HG02759 (cell line): ENCODE measurements around the gene SPRY4.
"Not testable (repeated sequence)": the region's sequence is repeated elsewhere in the genome, so short reads cannot be mapped to it uniquely, and the experiment has no call there.

ENCODE experiments used
- ATAC-seq: cut with Tn5 transposase; IDR thresholded peaks from one replicate; pipeline ENCODE4 v1.9.1; 2021; ENCODE audit warnings: mild to moderate bottlenecking, moderate library complexity; ENCODE audit not compliant: unreplicated experiment

Gene SPRY4

DNA sequence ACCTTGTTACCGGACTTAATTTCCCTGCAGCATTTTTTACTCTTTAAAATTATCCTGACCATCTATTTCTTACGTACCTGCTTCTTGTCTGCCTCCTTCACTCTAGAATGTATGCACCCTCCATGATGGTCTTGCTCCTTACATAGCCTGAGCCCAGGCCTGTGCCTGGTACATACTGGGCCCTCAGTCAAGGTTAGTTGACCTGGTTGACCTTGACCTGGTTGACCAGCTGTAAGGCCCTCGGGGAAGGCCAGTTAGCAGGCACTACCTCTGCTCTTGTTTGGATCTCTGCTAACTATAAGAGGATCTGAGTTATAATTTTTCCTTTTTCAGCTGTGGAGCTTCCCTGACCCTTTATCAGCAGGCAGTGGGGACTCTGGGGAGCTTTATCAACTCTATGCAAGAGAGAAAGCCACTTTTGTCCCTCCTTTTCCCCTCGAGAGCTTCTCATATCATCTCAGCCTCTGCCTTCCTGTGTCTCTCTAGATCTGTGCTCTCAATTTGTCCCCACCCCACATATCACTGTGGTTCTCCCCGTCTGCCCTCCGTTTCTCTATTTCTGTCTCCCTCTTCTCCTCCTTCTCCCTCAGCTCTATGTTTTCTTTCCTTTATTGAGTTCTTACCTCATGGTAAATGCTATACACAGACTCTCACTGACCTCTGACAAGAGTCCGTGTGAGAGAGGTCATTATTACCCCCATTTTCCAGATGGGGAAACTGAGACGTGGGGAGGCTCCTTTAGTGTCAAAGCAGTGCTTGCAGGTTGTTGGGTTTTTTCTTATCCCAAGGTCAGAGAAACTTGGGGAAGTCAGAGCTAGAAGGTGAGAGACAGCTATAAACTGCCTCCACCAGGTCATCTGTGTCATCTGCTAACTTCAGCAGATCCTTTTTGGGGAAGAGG, 28.6 kb downstream of the SPRY4 start:
- no peak for ATAC-seq

DNA sequence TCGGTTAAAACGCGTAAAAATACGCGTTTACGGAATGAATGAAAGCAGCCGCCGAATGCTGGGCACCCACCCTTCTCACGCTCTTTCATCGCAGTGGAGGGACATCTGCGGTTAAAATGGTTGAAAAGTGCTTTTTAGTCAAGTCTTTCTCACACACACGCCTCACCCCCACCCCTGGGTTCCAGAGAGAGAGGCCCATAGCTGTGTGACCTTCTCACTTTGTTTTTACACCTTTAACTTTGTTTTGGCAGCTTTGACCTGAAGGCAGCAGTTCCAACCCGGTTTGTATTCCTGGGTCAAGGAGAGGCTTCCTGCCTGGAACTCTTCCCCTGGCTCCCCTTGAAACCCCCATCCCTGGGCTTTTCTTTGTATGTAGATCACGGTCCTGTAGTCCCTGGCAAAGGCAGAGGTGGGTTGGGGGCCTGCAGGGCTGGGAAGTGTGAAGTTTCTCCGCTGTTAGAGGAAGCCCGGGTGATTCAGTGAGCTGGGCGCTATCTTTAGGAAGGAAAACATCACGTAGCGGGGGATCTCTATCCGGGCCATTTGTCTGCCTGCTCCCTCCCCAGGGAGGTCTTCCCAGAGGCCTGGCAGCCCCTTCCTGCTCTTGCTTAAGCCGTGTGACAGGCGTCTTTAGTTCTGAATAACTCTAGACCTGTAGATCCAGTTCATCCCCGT, 29.6 kb downstream of the SPRY4 start:
- ATAC-seq, result no peak

DNA sequence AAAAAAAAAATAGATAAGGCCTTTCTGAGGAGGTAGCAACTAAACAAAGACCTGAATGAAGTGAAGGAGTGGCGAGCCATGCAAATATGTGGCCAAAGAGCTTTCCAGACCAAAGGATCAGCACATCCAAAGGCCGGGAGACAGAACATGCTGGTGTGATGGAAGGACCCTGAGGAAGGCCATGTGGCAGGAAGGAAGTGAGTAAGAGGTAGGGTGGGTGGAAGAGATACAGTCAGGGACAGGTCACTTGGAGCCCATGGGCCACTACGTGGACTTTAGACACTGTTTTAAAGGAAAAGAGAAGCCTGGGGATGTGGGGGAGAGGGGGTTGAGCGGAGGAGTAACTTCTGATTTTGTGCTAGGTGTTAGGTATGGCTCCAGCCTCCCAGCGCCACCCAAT, 31.3 kb downstream of the SPRY4 start:
- ATAC-seq, result no peak

DNA sequence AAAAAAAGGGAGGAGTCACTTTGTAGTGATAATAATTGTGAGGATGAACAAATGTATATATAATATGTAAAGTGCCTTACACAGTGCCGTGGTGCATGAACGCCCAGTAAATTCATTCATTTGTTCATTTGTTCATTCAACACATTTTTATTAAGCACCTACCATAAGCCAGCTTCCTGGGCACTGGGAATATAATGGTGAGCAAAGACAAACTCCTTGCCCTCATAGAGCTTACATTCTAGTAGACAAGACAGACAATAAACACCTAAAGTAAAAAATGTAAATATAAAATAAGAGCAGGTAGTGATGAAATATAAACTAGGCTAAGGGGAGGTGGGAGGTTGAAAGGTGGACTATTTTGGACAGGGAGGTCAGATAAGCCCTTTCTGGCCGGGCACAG, 32.0 kb downstream of the SPRY4 start:
- no peak for ATAC-seq

DNA sequence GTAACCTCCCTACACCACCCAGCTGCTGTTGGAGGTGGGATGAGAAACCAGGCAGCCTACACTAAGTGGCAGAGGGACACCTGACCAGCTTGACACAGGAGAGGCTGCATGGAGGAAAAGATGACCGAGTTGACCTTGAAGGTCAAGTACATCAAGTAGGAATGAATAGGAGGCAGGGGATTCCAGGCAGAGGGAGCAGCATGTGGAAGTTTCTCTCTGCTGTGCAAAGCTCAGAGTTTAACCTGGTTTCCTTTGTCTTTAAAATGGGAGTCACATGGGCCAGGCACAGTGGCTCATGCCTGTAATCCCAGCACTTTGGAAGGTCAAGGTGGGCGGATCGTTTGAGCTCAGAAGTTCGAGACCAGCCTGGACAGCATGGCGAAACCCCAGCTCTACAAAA, 32.6 kb downstream of the SPRY4 start:
- no peak for ATAC-seq

DNA sequence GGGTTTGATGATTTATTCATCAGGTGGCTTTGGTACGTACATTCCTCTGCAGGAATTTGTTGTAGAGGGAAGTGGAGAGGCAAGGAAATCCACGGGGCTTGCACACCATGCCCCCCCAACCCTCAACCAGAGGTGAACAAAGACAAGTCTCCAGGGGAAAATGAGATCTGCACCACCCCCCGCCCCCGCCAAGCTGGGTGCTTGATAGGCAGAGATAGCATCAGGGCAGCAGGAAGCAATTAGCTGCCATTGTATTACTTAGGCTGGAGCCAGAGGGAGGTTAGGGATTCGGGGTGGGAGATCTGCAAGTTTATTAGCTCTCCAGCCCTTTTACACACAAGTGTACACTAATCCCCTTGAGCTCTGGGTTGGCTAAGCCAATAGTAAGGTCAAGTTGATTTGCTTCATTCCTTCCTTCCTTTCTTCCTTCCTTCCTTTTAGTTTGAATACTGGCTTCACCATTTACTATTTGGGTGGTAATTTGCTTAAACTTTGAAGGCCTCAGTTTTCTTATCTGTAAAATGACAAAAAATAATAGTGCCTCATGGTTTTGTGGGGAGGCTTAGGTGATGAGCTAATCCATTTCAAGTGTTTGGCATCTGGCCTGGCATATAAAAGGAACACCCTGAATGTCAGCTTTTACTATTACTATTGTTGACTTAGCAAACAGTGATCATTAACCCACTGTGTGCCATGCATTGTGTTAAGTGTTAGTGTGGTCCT, 34.1 kb downstream of the SPRY4 start:
- ATAC-seq, result no peak

DNA sequence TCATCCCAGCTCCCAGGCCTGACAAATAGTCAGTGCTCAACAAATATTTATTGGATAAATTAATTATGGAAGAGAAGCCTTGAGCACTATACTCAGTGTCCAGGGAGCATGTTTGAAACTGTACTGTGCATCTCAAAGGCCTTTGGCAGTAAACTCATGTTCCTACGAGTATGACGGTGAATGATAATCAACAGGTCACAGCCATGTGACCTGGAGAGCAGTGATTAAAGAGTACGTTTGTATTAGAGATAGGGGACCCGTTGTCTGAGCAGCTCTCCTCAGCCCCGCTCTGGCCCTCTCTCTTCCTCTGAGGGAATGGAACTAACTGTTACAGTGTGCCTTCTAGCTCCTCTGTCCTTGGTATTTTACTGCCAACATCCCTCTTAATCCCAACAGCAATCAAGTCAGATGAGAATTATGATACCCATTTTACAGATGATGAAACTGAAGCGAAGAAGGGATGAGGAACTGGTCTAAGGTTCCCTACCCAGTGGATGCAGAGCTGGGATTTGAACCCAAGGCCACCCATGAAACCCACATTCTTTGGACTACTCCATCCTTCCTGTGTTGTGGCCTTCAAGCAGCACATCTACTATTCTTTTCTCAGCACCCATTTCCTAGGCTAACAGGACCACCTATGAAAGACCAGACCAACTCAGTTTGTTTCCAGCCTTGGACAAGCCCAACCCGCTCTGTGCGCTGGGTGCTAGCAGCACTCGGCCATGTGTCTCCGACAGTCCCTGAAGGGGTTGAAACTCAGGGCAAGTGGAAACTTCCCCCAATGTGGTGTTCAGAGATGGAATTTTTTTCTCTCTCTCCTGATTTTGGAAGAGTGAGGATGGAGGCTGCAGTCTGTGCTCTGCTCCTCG, 34.9 kb downstream of the SPRY4 start:
- no peak for ATAC-seq

DNA sequence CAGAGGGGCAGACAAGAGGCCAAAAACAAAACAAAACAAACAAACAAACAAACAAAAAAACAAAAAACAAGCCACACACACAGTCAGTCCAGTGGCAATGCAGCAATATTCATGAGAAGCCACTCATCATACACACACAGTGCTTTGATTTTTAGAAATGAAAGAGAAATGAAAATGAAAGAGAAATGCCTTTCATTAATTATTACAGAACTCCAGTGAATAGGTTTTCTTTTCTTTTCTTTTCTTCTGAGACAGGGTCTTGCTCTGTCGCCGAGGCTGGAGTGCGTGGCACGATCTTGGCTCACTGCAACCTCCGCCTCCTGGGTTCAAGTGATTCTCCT, 36.9 kb downstream of the SPRY4 start:
- peak; percentile 67 for ATAC-seq

DNA sequence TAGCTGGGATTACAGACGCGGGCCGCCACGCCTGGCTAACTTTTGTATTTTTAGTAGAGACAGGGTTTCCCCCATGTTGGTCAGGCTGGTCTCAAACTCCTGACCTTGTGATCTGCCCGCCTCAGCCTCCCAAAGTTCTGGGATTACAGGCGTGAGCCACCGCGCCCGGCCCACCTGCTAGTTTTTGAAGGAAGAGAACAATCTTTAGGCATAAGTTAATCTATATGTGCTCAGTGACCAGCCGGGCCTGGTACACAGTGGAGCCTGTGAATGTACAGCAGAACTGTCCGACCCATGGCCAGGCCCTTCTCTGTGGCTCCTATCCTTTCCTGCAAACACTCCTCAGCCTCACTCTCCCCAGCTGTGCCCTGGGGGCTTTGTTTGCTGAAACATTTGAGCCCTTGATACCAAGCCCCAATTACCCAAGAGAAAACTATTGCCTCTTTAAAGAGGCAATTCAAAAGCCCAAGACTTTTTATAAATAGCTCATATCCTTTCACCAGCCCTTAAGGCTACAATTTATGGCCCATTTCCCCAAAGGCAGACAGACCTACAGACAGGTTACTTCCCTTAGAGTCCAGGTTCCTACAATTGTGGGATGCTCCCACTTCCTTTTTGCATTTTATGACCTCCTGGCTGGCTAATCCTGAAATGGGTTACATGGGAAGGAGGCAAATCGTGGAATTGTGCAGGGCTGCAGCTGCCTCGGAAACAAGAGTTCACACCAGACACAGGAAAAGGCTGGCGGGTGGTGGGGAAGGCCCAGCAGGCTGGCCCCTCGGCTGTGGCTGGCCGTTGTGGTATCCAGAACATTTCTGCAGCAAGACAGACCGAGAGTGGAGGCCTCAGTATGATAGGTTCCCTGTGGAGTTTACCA, 37.5 kb downstream of the SPRY4 start:
- ATAC-seq, result peak; percentile 74

DNA sequence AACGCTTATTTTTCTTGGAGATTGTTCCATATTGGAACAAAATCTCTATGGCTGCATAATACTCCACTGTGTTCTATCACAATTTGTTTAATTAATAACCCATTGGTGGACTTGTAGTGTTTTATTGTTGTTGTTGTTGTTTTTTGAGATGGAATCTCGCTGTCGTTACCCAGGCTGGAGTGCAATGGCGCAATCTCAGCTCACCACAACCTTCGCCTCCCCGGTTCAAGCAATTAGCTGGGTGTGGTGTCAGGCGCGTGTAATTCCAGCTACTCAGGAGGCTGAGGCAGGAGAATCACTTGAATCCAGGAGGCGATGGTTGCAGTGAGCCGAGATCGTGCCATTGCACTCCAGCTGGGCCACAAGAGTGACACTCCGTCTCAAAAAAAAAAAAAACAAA, 38.7 kb downstream of the SPRY4 start:
- ATAC-seq, result no peak

DNA sequence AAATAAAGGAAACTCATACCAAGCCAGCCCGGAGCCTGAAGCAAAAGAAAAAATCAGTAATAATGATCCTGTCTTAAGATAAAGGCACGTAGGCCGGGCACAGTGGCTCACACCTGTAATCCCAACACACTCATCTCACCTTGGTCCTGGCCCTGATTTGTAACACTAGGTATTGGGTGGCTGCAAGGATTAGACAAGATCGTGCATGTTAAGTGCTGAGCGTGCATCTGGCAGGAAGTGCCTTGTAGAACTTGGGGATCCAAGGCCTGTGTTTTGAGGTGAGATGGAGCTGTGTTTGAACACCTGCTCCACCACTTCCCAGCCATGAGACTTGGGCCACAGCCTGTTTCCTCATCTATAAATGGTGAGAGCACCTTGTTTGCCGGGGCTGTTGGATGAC, 41.5 kb downstream of the SPRY4 start:
- ATAC-seq, result no peak

DNA sequence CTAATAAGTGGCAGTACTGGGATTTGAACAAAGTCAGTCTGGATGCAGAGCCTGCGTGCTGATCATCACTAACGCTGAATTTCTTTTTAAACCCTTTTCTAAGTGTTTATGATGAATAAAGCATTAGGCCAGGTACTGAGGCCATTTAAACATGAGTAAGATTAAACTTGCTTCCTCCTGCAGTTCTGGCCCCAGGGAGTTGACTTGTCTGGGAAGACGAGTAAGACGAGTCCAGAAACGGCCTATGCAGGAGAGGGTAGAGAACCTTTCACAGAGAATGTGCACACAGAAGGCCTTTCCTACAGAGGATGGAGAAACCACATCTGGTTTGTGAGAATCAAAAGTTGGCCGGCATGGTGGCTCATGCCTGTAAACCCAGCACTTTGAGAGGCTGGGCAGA, 42.9 kb downstream of the SPRY4 start:
- ATAC-seq, result no peak

DNA sequence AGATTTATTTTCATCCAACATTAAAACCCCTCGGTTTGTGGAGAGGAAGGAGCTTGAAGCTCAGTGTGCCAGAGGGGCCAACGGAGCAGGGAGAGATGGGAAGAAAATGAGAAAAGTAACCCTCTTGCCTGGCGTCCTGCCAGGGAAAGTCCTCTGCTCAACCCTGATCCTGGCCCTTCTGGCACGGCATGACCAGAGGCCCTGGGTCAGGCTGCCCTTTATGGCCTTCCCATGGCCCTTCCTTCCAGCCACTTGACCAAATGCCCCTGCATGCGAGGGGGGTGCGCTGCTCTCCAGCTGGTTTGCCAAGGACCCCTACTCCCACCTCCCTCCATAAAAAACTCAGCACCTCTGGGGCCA, 43.8 kb downstream of the SPRY4 start:
- ATAC-seq, result no peak

DNA sequence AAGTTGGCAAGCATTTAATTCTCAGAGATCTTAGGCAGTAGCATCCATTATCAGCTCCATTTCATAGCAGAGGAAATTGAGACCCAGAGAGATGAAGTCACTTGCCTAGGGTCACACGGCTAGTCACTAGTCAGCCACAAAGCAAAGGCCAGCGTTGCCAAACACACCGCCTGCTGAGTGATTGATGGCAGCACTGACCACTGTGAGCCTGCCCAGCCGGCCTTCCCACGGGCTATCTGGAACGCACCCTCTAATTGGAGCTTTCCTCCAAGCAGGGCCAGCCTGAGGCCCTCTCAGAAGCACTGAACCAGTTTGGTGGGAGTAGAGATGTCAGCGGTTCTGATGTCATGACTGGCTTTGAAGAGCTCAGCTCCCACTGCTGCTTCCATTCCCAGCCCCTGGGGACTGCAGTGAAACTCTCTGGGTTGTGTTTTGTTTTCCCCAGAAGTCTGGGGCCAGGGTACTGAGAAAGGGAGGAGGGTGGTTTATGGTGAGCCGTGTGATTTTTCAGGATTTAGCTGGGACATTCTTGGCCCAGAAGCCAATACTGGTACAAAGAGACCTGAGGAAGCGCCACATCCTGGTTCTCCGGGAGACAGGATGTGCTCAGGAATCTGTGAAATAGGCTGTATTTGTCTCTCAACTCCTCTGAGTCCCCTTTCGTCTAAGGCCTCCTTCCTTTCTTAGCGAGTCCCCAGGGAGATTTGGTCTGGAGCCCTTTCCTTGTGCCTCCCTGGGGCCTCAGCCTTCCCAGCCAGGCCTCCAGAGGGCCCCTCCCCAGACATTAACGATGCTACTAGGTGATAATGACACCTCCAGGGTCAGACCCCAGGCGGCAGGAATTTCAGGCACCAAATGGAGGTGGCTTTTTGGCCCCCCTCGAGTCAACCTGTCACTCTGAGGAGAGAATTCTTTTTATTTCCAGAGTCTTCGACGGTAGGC, 44.5 kb downstream of the SPRY4 start:
- ATAC-seq, result no peak

DNA sequence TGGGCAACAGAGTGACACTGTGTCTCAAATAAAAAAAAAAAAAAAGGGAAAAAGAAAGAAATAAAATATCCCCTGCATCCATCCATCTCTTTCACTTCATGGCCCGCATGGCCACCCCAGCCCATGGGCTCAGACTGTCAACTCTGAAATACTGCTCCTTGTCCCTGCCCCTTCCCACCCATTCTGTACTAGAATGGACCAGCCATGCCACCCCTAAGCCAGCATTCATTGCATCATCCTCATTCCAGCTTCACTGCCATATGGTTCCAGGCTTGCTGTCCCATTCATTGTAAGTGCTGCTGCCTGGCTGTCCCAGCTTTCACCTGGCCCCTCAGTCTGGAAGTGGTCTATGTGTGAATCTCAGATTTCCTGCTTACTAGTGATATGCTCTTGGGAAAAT, 46.2 kb downstream of the SPRY4 start:
- ATAC-seq, result no peak

DNA sequence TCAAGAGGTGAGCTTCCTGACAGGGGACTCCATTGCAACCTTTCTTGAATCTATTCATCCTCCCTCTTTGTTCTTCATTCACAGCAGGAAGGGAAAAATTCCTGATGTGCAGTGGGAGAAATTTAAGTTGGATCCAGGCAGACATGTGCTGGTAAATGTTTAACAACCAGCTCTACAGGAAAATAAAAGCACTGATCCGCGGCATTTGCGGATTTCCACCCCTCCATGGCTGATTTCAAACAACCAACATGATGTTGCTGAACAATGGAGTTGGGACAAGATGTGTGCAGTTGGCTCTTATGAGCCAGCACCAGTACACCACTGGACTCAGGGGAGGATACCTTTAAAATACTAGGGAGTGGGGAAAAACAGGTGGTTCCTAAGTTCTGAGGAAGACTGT, 47.0 kb downstream of the SPRY4 start:
- ATAC-seq, result no peak

DNA sequence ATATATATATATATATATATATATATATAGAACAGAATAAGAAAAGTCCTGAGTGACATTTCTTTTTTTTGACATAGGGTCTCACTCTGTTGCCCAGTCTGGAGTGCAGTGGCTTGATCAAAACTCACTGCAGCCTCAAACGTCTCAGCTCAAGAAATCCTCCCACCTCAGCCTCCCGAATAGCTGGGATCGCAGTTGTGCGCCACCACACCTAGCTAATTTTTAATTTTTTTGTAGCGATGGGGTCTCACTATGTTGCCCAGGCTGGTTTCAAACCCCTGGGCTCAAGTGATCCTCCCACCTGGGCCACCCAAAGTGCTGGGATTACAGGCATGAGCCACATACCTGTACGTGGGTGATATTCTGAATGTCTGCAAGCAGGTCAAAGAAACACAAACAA, 48.3 kb downstream of the SPRY4 start:
- ATAC-seq, result no peak

DNA sequence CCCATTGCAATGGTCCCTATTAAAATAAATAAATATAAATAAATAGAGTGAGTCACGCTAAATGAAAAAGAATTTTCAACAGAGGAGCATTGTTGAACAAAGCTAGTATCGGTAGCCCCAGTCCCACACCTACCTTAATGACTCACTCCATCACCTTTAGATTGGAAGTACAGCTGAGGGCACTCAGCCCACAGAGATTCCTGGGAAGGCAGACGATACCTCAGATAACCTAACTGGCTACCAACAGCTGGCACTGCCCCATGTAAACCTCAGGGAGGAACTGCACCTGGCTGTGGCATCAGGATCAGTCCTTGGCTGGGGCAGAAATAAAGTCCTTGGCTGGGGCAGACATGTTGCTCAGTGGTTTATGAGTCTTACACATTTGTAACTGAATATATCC, 49.3 kb downstream of the SPRY4 start:
- ATAC-seq, result no peak

DNA sequence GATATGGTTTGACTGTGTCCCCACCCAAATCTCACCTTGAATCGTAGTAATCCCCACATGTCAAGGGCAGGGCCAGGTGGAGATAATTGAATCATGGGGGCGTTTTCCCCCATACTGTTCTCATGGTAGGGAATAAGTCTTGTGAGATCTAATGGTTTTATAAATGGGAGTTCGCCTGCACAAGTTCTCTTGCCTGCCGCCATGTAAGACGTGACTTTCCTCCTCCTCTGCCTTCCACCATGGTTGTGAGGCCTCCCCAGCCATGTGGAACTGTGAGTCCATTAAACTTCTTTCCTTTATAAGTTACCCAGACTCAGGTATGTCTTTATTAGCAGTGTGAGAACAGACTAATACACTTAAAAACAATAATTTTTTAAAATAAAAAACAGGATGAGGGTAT, 52.2 kb downstream of the SPRY4 start:
- not testable (repeated sequence) for ATAC-seq
